Upper lobe of right lung (tissue), 1 donor: ENCODE measurements around the gene SEMA5B. TPM values are rescaled to one million over a fixed set of nuclear protein-coding genes. Genes with fewer than 3 reads are reported as not detected.

ENCODE experiments used
- ATAC-seq: fragments of 200-7000 bp; cut with Tn5 transposase; one replicate; pipeline ENCODE4 v1.9.1; 2020; ENCODE audit warnings: mild to moderate bottlenecking, moderate library complexity
- DNase-seq: peaks from one replicate; pipeline ENCODE4 v3.0.0-alpha.2; 2020
- H3K27ac ChIP-seq: fragments of 200-600 bp; one replicate; pipeline ENCODE4 v1.8.0; 2022
- H3K27me3 ChIP-seq: fragments of 200-600 bp; one replicate; pipeline ENCODE4 v1.8.0; 2022; ENCODE audit warnings: mild to moderate bottlenecking
- H3K36me3 ChIP-seq: fragments of 200-600 bp; one replicate; pipeline ENCODE4 v1.8.0; 2022
- H3K4me1 ChIP-seq: fragments of 200-600 bp; one replicate; pipeline ENCODE4 v1.8.0; 2022
- H3K4me3 ChIP-seq: fragments of 200-600 bp; one replicate; pipeline ENCODE4 v1.8.0; 2022; ENCODE audit warnings: mild to moderate bottlenecking
- H3K9me3 ChIP-seq: fragments of 200-600 bp; one replicate; pipeline ENCODE4 v1.8.0; 2022
- intact Hi-C: fragments of 100-400 bp; cut with DNase I; formaldehyde crosslinking; loops from one replicate; pipeline ENCODE4 v1.11.0; 2022
- total RNA-seq: library from RNA; stranded (reverse); fragmentation: NEBNext Ultra II Directional; extraction: Animal tissue kit (Norgen Biotek cat#: 25700); gene quantifications from one replicate; pipeline ENCODE4 v1.2.1, GENCODE V29; 2021
- TF ChIP-seq, protein P1 (sequence below): fragments of 200-600 bp; IDR thresholded peaks from one replicate; pipeline ENCODE4 v1.8.0; 2022; ENCODE audit warnings: antibody characterized with exemption
- donor health status: DM: no; HTN: yes; CAD: no; lungs with severe emphysema.

SEMA5B gene
- total RNA-seq, 1 donor from 2014 or later, result 2.3 TPM

DNA sequence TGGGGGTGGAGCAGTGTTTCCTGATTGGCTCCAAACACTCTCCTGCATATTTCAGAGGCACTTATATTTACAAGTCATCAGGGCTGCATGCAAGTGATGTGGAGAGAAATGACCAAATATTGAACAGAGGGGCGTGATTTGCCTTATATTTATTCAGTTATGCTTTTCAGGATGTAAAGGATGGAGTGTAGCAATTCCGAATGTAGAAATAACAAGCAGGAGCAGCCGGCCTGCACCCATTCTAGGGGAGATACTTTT is 19.4 kb upstream of the SEMA5B start:
- no peaks in the 10 kb centered on the region for H3K36me3 ChIP-seq
- intact Hi-C loops, result no loop called here
- DNase-seq, result no peak
- no peaks in the 10 kb centered on the region for H3K4me1 ChIP-seq
- no peak overlapping the region for H3K4me3 ChIP-seq
- H3K9me3 ChIP-seq, result no peaks in the 10 kb centered on the region
- H3K27me3 ChIP-seq, result no peaks in the 10 kb centered on the region
- H3K27ac ChIP-seq, result no peak overlapping the region
- ATAC-seq, result no peak
- TF ChIP-seq, protein P1, sequence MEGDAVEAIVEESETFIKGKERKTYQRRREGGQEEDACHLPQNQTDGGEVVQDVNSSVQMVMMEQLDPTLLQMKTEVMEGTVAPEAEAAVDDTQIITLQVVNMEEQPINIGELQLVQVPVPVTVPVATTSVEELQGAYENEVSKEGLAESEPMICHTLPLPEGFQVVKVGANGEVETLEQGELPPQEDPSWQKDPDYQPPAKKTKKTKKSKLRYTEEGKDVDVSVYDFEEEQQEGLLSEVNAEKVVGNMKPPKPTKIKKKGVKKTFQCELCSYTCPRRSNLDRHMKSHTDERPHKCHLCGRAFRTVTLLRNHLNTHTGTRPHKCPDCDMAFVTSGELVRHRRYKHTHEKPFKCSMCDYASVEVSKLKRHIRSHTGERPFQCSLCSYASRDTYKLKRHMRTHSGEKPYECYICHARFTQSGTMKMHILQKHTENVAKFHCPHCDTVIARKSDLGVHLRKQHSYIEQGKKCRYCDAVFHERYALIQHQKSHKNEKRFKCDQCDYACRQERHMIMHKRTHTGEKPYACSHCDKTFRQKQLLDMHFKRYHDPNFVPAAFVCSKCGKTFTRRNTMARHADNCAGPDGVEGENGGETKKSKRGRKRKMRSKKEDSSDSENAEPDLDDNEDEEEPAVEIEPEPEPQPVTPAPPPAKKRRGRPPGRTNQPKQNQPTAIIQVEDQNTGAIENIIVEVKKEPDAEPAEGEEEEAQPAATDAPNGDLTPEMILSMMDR, result no peak

DNA sequence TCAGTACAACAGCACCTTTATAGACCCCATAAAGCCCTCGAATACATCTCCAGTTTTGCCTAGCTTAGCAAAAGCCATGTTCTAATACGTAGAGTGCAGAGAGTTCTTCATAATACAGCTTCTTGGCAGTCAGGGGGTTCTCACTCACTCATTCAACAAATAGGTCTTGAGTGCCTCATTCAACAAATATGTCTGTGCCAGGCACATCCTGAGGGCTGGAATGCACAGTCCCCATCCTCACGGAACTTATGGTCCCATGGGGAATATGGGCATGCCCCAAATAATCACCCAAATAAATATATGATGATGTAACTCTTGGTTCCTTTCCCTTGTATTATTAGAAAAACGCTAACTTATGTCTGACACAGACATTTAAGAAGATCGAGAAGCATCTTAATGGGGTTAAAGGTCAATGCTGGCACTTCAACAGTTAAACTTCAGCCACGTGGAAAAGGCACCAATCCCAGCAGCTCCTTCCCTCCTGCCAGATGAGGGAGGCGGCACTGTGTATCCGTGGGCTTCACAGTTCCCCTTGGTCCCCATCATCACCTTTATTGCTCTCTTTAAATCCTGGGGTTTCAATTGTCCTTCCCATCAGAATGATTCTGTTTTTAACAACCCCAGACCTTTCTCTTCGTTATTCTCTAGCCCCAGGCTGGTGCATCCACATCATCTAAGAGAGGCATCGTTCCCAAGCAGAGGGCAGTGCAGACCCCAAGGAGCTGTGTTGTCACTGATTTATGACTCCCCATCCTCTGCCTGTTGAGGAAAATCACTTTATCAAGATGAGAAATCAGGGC is 18.9 kb upstream of the SEMA5B start:
- H3K9me3 ChIP-seq, result no peaks in the 10 kb centered on the region
- no peak overlapping the region for H3K27ac ChIP-seq
- no peaks in the 10 kb centered on the region for H3K36me3 ChIP-seq
- TF ChIP-seq, protein P1, result no peak
- no peaks in the 10 kb centered on the region for H3K27me3 ChIP-seq
- no peak overlapping the region for H3K4me3 ChIP-seq
- DNase-seq (no peak), ATAC-seq (no peak)
- intact Hi-C loops, result no loop called here
- no peaks in the 10 kb centered on the region for H3K4me1 ChIP-seq

DNA sequence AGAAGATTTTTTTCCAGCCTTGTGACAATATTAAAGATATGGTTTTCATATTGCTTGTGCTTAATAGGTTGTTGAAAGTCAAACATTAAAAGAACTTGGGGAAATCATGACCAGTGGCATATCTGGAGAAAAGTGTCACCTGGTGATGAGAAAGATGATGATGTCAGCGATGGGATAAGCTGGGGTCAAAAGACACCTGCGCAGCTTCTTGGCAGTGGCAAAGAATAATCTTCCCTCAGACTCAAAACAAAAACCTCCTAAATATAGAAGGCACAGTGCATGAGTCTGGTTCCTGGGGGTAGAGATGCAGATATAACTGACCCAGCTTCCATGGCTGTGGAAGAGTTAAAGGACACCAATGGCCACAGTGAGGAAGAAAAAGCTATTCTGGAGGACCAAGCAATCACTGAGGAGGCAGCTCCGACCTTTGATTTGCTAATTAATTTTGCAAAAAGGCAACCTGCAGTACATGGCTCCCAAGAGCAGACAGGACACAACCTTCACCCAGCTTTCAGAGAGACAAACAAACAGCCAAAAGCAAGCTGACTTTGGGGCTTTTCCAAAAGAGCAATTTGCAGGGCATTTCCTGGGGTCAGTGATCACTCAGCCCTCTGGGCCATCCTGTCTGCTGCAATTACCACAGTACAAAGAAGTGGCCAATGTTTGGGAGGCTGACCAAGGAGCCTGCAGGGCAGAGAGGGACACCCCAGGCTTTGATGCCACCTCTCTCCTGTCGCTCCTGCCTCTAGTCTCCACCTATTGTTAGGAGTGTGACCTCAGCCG is 17.6 kb upstream of the SEMA5B start:
- Histone ChIP-seq H3K27ac (no peak overlapping the region), H3K9me3 (no peaks in the 10 kb centered on the region), H3K4me3 (no peak overlapping the region), H3K27me3 (no peaks in the 10 kb centered on the region), H3K4me1 (no peaks in the 10 kb centered on the region), H3K36me3 (no peaks in the 10 kb centered on the region)
- TF ChIP-seq, protein P1, result no peak
- intact Hi-C loops, result no loop called here
- no peak for ATAC-seq
- no peak for DNase-seq

DNA sequence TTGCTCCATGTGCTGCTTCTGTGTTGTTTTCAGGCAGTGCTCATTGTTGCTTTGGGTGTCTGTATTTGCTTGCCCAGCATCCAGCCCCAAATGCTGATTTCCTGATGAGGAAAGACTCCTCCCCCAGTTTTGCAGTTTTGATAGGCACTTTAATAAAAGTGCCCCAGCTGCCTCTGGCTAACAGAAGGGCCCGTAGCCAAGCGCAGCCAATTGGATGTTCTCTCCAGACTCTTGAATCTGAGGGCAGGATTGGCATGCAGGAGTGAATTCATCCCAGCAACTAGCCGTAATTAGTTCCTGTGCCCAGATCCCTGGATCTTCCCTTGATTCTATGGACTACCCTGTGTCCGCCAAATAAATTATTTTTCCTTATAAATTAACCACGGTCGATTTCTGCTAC is 14.8 kb upstream of the SEMA5B start:
- Histone ChIP-seq H3K36me3 (no peaks in the 10 kb centered on the region), H3K27ac (no peak overlapping the region), H3K9me3 (no peaks in the 10 kb centered on the region), H3K4me3 (no peak overlapping the region), H3K4me1 (no peaks in the 10 kb centered on the region), H3K27me3 (no peaks in the 10 kb centered on the region)
- TF ChIP-seq, protein P1, result no peak
- intact Hi-C loops, result no loop called here
- ATAC-seq (peak; percentile 63), DNase-seq (no peak)

GRCh38 chr3:123039178-123039577 is 11.6 kb upstream of the SEMA5B start:
- Histone ChIP-seq H3K4me3 (no peak overlapping the region), H3K27ac (no peak overlapping the region), H3K27me3 (peaks cover 2% of the 10 kb centered on the region), H3K36me3 (no peaks in the 10 kb centered on the region), H3K9me3 (no peaks in the 10 kb centered on the region), H3K4me1 (no peaks in the 10 kb centered on the region)
- TF ChIP-seq, protein P1, result no peak
- DNase-seq, result no peak
- intact Hi-C loops, result no loop called here
- no peak for ATAC-seq
